Hepatocyte (in vitro differentiated cells): Measurements from ENCODE around the gene HOXA5. TPM values are rescaled to one million over a fixed set of nuclear protein-coding genes. Genes with fewer than 3 reads are reported as not detected.

Experiments used
- DNase-seq: peaks from one replicate; pipeline ENCODE4 v3.0.0-alpha.2; 2016; ENCODE audit warnings: low spot score
- H2AFZ ChIP-seq: fragments of 200-600 bp; sonication (generic); 2 replicates; pipeline ENCODE4 v1.6.0; 2016; ENCODE audit warnings: antibody characterized with exemption, mild to moderate bottlenecking
- H3K27ac ChIP-seq: fragments of 200-600 bp; sonication (generic); 2 replicates; pipeline ENCODE4 v1.5.1; 2016; ENCODE audit warnings: mild to moderate bottlenecking
- H3K27me3 ChIP-seq: fragments of 200-600 bp; sonication (generic); 2 replicates; pipeline ENCODE4 v1.6.1; 2016
- H3K36me3 ChIP-seq: fragments of 200-600 bp; sonication (generic); replicated peaks from 2 replicates; pipeline ENCODE4 v1.5.1; 2016; ENCODE audit warnings: low read depth; ENCODE audit not compliant: insufficient read depth
- H3K4me1 ChIP-seq: fragments of 200-600 bp; sonication (generic); 2 replicates; pipeline ENCODE4 v1.5.1; 2016; ENCODE audit warnings: mild to moderate bottlenecking, moderate library complexity; ENCODE audit not compliant: insufficient read depth
- H3K4me2 ChIP-seq: fragments of 200-600 bp; sonication (generic); 2 replicates; pipeline ENCODE4 v1.6.0; 2016
- H3K4me3 ChIP-seq: fragments of 200-600 bp; sonication (generic); 2 replicates; pipeline ENCODE4 v1.5.1; 2016; ENCODE audit warnings: mild to moderate bottlenecking
- H3K79me2 ChIP-seq: fragments of 200-600 bp; sonication (generic); 2 replicates; pipeline ENCODE4 v1.6.0; 2017; ENCODE audit warnings: mild to moderate bottlenecking
- H3K9me2 ChIP-seq: fragments of 200-600 bp; sonication (generic); replicated peaks from 2 replicates; pipeline ENCODE4 v1.6.0; 2017; ENCODE audit warnings: mild to moderate bottlenecking; ENCODE audit not compliant: insufficient read depth
- H3K9me3 ChIP-seq: fragments of 200-600 bp; sonication (generic); 2 replicates; pipeline ENCODE4 v1.5.1; 2016; ENCODE audit warnings: low read depth, mild to moderate bottlenecking
- H4K20me1 ChIP-seq: fragments of 200-600 bp; sonication (generic); 2 replicates; pipeline ENCODE4 v1.6.0; 2016; ENCODE audit warnings: mild to moderate bottlenecking; ENCODE audit not compliant: insufficient read depth, poor library complexity, severe bottlenecking
- CTCF ChIP-seq: fragments of 200-600 bp; sonication (generic); IDR thresholded peaks from 2 replicates; pipeline ENCODE4 v1.5.1; 2016; ENCODE audit warnings: antibody characterized with exemption, mild to moderate bottlenecking; ENCODE audit not compliant: poor library complexity
- EZH2 ChIP-seq: fragments of 200-600 bp; sonication (generic); IDR thresholded peaks from 2 replicates; pipeline ENCODE4 v1.6.1; 2016; ENCODE audit warnings: antibody characterized with exemption, mild to moderate bottlenecking, borderline replicate concordance
- EZH2phosphoT487 ChIP-seq: fragments of 200-600 bp; sonication (generic); IDR thresholded peaks from one replicate; pipeline ENCODE4 v1.6.1; 2018; ENCODE audit warnings: antibody characterized with exemption, mild to moderate bottlenecking, low read depth, moderate library complexity; ENCODE audit not compliant: unreplicated experiment, severe bottlenecking
- WGBS: methylation state at CpG from one replicate; pipeline ENCODE4 v1.1.6; 2016; ENCODE audit warnings: low lambda C conversion rate; ENCODE audit errors: missing lambda C conversion rate; 5-methylcytosine and 5-hydroxymethylcytosine counted together
- polyA plus RNA-seq: library from polyadenylated mRNA; unstranded; fragments of >200 nt; fragmentation: Nextera tagmentation; extraction: Ambion mirVana; gene quantifications from 2 replicates; pipeline ENCODE4 v1.2.1, GENCODE V29; 2016
- total RNA-seq: library from RNA; depleted of rRNA; stranded (reverse); fragments of >200 nt; gene quantifications from 2 replicates; pipeline ENCODE4 v1.2.3, GENCODE V29; 2014

HOXA5 gene
- total and polyA plus RNA-seq, 2 experiments from 2014 or later: 0.70 to 0.92 TPM

DNA sequence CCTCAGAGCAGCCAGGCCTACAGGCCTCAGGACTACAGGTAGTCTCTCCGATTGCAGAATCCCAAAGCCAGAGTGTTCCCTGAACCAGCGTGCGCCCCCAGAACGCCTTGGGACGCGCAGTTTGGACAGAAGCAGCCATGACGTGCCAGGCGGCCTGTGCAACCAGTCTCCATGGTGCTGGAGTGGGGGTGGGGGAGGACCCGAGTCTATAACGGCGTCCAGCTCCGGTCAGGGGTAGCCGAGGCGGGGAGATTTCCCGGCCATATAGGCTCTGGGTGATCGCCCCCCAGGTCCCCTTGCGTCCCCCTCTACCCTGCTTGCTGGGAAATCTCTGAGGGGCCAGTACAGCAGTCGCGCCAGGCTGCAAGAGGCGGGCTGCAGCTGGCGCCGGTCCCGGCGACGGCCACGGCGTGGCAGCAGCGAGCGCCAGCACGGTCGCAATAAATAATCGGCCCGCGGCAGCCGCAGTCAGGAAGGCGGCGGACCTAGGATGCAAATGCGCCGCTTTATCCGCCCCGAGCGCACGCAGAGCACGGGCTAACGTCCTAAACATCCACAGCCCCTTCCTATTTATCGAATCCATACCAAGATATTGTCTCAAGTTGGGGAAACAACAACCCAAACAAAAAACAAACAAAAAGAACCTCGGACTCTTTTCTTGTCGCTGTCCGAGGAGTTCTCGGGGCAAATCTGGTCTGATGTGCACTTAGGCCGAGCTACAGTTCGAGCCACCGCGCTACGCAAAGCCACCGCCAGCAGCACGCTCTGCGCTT is 7.3 kb upstream of the HOXA5 start:
- Histone ChIP-seq H3K79me2 (no peaks in the 10 kb centered on the region), H3K4me3 (peak overlapping the region; percentile 18), H3K27me3 (peaks cover 95% of the 10 kb centered on the region), H3K9me2 (no peaks in the 10 kb centered on the region), H3K36me3 (no peaks in the 10 kb centered on the region), H2AFZ (peak overlapping the region; percentile 32), H3K27ac (no peak overlapping the region), H3K9me3 (no peaks in the 10 kb centered on the region), H3K4me1 (peaks cover 13% of the 10 kb centered on the region), H3K4me2 (peak overlapping the region; percentile 89), H4K20me1 (no peaks in the 10 kb centered on the region)
- WGBS: 4% methylated on average over 57 of the region's 58 CpGs
- peak; percentile 91 for DNase-seq
- TF ChIP-seq EZH2phosphoT487 (no peak), EZH2 (no peak), CTCF (peak; percentile 81)

DNA sequence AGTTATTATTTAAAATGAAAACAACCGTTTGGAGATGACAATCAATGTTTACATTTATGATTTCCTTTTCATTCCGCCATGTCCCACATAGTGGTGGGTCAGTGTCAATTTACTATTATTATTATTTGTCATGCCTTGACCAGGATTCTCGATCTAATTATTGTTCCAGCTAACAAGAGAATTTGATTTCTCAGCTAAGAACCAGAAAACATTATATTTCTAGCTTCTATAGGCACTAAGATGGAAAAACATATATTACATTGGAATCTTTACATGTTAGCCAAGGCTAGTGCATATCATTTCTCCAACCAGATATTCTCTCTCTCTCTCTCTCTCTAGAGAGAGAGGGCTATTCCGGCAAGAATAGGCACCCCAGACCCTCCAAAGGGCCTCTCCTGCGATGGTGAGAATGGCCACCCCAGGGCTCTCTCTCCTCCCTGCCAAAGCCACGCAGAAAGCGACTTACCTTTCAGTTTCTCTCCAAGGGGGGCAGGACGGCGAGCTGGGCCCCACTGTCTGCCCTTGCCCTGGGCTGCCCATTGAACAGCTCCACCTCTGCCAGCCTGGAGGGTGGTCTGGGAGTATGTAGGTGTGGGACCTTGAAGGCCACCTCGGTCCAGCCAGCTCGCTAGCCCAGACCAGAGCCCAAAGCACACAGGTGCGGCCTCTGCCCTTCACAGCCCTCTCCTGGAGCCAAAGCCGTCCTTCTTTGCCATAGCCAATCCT is 6.5 kb upstream of the HOXA5 start:
- 56% methylated on average over 13 of the region's 13 CpGs for WGBS
- peak overlapping the region; percentile 89 for H3K4me2 ChIP-seq
- H4K20me1 ChIP-seq: no peaks in the 10 kb centered on the region
- H3K9me2 ChIP-seq: no peaks in the 10 kb centered on the region
- TF ChIP-seq EZH2phosphoT487 (no peak), EZH2 (no peak), CTCF (no peak)
- H3K79me2 ChIP-seq: no peaks in the 10 kb centered on the region
- H3K27ac ChIP-seq: no peak overlapping the region
- DNase-seq: no peak
- H3K36me3 ChIP-seq: no peaks in the 10 kb centered on the region
- H3K4me3 ChIP-seq: no peak overlapping the region
- no peak overlapping the region for H2AFZ ChIP-seq
- H3K4me1 ChIP-seq: peaks cover 10% of the 10 kb centered on the region
- peaks cover 95% of the 10 kb centered on the region for H3K27me3 ChIP-seq
- H3K9me3 ChIP-seq: no peaks in the 10 kb centered on the region

GRCh38 chr7:27148756-27149641 is 5.5 kb upstream of the HOXA5 start:
- no peak overlapping the region for H3K27ac ChIP-seq
- peak overlapping the region; percentile 73 for H3K4me2 ChIP-seq
- TF ChIP-seq EZH2: no peak
- no peak for TF ChIP-seq EZH2phosphoT487
- TF ChIP-seq CTCF: no peak
- H3K27me3 ChIP-seq: peaks cover 95% of the 10 kb centered on the region
- H3K9me3 ChIP-seq: no peaks in the 10 kb centered on the region
- H4K20me1 ChIP-seq: no peaks in the 10 kb centered on the region
- no peak overlapping the region for H3K4me3 ChIP-seq
- H3K9me2 ChIP-seq: no peaks in the 10 kb centered on the region
- no peak for DNase-seq
- no peak overlapping the region for H2AFZ ChIP-seq
- H3K79me2 ChIP-seq: no peaks in the 10 kb centered on the region
- no peaks in the 10 kb centered on the region for H3K36me3 ChIP-seq
- WGBS: 29% methylated on average over 30 of the region's 30 CpGs
- peaks cover 6% of the 10 kb centered on the region for H3K4me1 ChIP-seq
